ENCODE results near the gene TMEM234. TPM values are rescaled to one million over a fixed set of nuclear protein-coding genes. Genes with fewer than 3 reads are reported as not detected.

The TMEM234 gene
- total RNA-seq, 1 experiment from 2014 or later: 23.3 TPM

DNA sequence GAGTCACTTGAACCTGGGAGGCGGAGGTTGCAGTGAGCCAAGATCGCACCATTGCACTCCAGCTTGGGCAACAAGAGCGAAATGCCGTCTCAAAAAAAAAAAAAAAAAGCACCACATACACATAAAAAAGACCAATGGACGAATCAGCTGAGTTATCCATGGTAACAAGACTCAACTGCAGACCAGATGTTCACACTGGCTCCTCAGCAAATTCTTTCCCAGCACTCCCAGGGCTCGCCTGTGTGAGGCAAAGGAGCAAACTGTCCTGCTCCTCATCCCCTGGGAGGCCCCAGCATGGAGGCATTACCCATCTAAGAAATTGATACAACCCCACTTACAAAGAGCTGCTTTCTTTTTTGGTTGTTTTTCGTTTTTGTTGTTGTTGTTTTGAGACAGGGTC is 3.1 kb downstream of the TMEM234 start:
- no peak for DNase-seq (ENCODE audit: low read depth, low spot score)
- intact Hi-C loops (cut with micrococcal nuclease; ENCODE audit: unreplicated experiment): no loop called here
- TF ChIP-seq POLR2AphosphoS5 (IDR thresholded peaks at IDR 0.05; ENCODE audit: low read depth, low read length) (no peak), SIN3A (IDR thresholded peaks at IDR 0.05; ENCODE audit: borderline replicate concordance, insufficient read depth, low read depth, low read length) (no peak), TCF7L2 (IDR thresholded peaks at IDR 0.05; ENCODE audit: low read depth, low read length) (no peak)
- TF ChIP-seq, protein P1, sequence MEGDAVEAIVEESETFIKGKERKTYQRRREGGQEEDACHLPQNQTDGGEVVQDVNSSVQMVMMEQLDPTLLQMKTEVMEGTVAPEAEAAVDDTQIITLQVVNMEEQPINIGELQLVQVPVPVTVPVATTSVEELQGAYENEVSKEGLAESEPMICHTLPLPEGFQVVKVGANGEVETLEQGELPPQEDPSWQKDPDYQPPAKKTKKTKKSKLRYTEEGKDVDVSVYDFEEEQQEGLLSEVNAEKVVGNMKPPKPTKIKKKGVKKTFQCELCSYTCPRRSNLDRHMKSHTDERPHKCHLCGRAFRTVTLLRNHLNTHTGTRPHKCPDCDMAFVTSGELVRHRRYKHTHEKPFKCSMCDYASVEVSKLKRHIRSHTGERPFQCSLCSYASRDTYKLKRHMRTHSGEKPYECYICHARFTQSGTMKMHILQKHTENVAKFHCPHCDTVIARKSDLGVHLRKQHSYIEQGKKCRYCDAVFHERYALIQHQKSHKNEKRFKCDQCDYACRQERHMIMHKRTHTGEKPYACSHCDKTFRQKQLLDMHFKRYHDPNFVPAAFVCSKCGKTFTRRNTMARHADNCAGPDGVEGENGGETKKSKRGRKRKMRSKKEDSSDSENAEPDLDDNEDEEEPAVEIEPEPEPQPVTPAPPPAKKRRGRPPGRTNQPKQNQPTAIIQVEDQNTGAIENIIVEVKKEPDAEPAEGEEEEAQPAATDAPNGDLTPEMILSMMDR (IDR thresholded peaks at IDR 0.05): no peak
- TF ChIP-seq, protein P2, sequence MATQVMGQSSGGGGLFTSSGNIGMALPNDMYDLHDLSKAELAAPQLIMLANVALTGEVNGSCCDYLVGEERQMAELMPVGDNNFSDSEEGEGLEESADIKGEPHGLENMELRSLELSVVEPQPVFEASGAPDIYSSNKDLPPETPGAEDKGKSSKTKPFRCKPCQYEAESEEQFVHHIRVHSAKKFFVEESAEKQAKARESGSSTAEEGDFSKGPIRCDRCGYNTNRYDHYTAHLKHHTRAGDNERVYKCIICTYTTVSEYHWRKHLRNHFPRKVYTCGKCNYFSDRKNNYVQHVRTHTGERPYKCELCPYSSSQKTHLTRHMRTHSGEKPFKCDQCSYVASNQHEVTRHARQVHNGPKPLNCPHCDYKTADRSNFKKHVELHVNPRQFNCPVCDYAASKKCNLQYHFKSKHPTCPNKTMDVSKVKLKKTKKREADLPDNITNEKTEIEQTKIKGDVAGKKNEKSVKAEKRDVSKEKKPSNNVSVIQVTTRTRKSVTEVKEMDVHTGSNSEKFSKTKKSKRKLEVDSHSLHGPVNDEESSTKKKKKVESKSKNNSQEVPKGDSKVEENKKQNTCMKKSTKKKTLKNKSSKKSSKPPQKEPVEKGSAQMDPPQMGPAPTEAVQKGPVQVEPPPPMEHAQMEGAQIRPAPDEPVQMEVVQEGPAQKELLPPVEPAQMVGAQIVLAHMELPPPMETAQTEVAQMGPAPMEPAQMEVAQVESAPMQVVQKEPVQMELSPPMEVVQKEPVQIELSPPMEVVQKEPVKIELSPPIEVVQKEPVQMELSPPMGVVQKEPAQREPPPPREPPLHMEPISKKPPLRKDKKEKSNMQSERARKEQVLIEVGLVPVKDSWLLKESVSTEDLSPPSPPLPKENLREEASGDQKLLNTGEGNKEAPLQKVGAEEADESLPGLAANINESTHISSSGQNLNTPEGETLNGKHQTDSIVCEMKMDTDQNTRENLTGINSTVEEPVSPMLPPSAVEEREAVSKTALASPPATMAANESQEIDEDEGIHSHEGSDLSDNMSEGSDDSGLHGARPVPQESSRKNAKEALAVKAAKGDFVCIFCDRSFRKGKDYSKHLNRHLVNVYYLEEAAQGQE (IDR thresholded peaks at IDR 0.05; ENCODE audit: insufficient read depth in 1 of 2, low read depth in 2 of 2, low read length in 1 of 2): no peak
- H3K27me3 ChIP-seq (ENCODE audit: control insufficient read depth, insufficient read depth, low read length): no peaks in the 10 kb centered on the region
- in situ Hi-C loops (cut with HindIII; ENCODE audit: low pct_unique_long_range_greater_than_20kb, low sequenced_read_pairs): no loop called here
- ChIA-PET CTCF (interaction anchor here (0.6 to 0.7 kb wide), 2 partner anchors 13 to 112 kb away, joined by 5 to 7 read pairs; no protein-coding TSS in a partner anchor), POLR2A (no interaction called here)
- peaks cover 18% of the 10 kb centered on the region for H3K4me1 ChIP-seq (ENCODE audit: control insufficient read depth, insufficient read depth, low read length)
- no peaks in the 10 kb centered on the region for H3K9me3 ChIP-seq (ENCODE audit: control insufficient read depth, insufficient read depth, low read depth, low read length)
- H3K36me3 ChIP-seq (ENCODE audit: control insufficient read depth, insufficient read depth, low read length): peaks cover 3% of the 10 kb centered on the region; the same call in 1 of the 2 replicates
- no peak overlapping the region for H3K27ac ChIP-seq (ENCODE audit: low read length)
- BruUV-seq (replicated peaks): no TSS peak
- no peak overlapping the region for H3K4me3 ChIP-seq (ENCODE audit: low read depth in 2 of 2, low read length in 2 of 2)
- no peak for ATAC-seq

DNA sequence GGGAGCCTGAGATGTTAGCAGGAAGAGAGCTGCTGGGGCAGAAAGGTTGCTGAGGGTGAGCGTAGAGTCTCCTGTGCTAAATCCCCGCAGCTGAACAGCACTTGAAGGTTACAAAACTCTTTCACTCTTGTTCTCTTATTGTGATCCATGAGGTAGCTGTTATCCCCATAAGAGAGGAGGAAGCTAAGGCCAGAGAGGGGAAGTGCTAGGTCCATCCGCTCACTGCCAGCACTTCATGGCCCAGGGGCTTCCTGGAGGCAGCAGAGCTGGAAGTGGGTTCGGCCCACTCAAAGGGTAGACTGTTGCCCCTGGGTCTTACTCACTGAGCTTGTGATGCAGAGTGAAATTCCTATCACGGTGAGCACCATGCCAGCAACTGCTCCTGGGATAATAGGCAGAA is 5.6 kb downstream of the TMEM234 start:
- no TSS peak for BruUV-seq (replicated peaks)
- TF ChIP-seq TCF7L2 (IDR thresholded peaks at IDR 0.05; ENCODE audit: low read depth, low read length): no peak
- TF ChIP-seq, protein P1 (IDR thresholded peaks at IDR 0.05): no peak
- TF ChIP-seq, protein P2 (IDR thresholded peaks at IDR 0.05; ENCODE audit: insufficient read depth in 1 of 2, low read depth in 2 of 2, low read length in 1 of 2): no peak
- TF ChIP-seq SIN3A (IDR thresholded peaks at IDR 0.05; ENCODE audit: borderline replicate concordance, insufficient read depth, low read depth, low read length): no peak
- no peak for TF ChIP-seq POLR2AphosphoS5 (IDR thresholded peaks at IDR 0.05; ENCODE audit: low read depth, low read length)
- ATAC-seq: no peak

More for the DNA sequence above, 5.6 kb downstream of the TMEM234 start:
- H3K4me1 ChIP-seq (ENCODE audit: control insufficient read depth, insufficient read depth, low read length): peaks cover 11% of the 10 kb centered on the region
- intact Hi-C loops (cut with micrococcal nuclease; ENCODE audit: unreplicated experiment): no loop called here
- H3K27ac ChIP-seq (ENCODE audit: low read length): no peak overlapping the region
- H3K36me3 ChIP-seq (ENCODE audit: control insufficient read depth, insufficient read depth, low read length): no peaks in the 10 kb centered on the region; the same call in 1 of the 2 replicates
- CTCF ChIA-PET: interaction anchor here (0.7 to 1.8 kb wide), 3 partner anchors 15 to 100 kb away, joined by 3 to 5 read pairs (median 4); no protein-coding TSS in a partner anchor
- no peak overlapping the region for H3K4me3 ChIP-seq (ENCODE audit: low read depth in 2 of 2, low read length in 2 of 2)
- POLR2A ChIA-PET: no interaction called here
- DNase-seq (ENCODE audit: low read depth, low spot score): no peak
- in situ Hi-C loops (cut with HindIII; ENCODE audit: low pct_unique_long_range_greater_than_20kb, low sequenced_read_pairs): no loop called here
- H3K9me3 ChIP-seq (ENCODE audit: control insufficient read depth, insufficient read depth, low read depth, low read length): no peaks in the 10 kb centered on the region
- no peaks in the 10 kb centered on the region for H3K27me3 ChIP-seq (ENCODE audit: control insufficient read depth, insufficient read depth, low read length)

Measured in Panc1 (cell line).